Ramos (cell line): ENCODE measurements around the gene KCNC3.

ENCODE experiments used
- in situ Hi-C: fragments of 300-500 bp; cut with MboI; formaldehyde crosslinking; loops from one replicate; pipeline ENCODE4 v1.14.3; 2022; ENCODE audit warnings: low sequenced_read_pairs; ENCODE audit not compliant: unreplicated experiment

Gene KCNC3

DNA sequence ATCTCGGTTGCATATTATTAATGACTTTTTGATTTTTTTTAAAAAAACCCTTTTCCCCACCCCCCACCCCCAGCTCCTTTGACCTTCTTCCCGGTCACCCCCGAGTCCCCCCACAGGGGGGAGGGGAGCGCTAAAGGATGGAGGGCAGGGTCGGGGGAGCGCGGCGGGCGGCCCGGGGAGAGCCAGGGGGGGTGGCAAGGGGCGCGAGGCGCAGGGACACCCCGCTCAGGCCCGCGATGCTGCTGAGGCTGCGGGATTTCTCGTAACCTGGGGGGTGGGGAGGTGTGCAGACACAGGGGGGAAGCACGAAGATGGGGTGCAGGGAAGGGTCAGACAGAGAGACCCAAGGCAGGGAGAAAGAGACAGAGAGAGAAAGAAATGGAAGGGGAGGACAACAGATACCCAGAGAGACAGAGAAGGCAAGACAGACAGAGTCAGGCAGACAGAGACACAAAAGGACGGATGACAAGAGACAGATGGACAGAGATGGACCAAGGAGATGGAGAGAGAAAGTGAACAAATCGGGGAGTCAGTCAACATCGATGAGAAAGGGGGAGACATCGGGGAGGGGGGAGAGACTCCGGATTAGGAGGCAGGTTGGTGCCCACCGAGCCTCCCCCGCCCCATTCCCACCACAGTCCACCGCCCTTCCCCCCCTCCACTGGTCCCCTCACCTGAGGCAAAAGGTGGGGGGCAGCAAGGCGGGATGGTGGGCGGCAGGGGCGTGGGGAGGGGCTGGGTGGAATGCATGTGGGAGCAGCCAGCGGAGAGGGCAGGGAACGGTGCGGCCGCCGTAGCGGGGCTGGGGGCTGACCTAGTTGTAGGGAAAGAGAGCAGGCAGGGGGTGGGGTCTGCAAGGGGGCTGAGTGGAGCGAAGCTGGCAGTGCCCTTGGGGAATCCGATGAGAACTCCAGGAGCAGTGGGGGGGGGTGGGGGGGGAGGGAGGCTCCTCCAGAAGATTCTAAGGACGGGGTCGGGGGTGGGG, 14.2 kb downstream of the KCNC3 start:
- in situ Hi-C loops = no loop called here

DNA sequence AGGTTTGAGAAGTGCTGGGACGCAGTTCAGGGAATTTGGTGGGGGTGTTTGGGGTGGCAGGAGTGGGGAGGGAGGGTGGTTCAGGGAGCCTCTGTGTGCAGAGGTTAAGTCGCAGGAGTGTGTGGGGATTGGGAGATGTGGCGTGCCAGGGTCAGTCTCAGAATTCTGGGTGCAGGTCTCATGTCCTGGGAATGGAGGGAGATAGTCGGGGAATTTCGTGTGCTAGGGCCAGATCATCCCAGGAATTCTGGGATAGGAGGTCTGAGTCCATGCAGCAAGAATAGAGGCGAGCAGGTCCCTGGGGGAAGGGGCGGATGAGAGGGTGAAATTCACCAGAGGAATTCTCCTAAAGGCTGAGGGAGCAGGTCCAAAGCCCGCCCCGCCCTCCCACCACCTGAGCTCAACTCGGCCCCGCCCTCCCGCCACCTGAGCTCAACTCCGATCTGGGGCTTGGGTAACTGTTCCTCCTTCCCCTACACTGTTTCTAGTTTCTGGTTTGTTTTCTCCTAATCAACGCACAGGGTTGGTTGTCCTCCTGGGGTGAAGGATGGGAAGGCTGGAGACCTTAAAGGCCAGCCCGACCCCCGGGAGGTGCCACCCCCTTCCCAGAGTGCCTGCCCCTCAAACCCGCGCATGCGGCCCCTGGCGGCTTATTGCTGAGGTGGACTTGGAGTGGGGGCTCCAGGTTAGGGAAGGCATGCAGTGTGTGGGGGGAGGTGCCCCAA, 15.2 kb downstream of the KCNC3 start:
- in situ Hi-C loops = no loop called here

GRCh38 chr19:50312967-50313811, 16.0 kb downstream of the KCNC3 start:
- in situ Hi-C loops = no loop called here

DNA sequence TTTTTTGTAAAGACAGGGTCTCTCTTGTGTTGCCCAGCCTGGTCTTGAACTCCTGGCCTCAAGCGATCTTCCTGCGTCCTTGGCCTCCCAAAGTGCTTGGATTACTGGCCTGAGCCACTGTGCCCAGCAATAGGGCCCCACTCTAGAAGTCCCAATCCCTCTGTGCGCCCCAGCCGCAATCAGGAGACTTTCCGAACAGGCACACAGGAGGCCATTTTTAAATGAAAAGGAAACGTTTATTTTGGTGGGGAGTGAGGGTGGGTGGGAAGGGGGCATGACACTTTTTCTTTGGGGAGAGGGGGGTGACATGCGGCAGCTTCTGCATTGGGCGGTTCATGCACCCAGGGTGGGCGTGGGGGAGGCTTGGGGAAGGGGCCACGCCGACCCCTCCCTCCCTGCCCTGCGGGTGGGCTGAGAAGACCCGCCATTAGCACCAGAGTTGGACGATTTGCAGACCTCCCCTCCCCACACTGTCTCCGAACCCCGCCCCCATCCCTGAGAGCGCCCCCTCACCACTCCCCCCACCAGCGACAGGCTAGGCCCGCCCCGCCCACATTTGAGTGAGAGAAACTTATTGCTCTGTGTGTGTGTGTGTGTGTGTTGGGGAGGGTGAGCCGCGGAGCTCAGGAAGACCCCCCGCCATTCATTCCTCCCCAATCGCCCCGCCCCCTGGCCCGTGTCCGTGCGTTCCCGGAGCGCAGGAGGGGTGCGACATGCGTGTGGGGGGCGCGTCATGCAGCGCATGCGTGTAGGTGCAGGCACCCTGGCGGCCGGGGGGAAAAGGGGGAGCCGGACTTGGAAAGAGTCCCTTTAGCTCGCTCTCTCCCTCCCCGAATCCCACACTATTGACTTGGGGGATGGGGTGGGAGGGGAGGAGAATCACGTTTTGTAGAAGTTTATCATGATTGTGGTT, 17.2 kb downstream of the KCNC3 start:
- in situ Hi-C loops = no loop called here

DNA sequence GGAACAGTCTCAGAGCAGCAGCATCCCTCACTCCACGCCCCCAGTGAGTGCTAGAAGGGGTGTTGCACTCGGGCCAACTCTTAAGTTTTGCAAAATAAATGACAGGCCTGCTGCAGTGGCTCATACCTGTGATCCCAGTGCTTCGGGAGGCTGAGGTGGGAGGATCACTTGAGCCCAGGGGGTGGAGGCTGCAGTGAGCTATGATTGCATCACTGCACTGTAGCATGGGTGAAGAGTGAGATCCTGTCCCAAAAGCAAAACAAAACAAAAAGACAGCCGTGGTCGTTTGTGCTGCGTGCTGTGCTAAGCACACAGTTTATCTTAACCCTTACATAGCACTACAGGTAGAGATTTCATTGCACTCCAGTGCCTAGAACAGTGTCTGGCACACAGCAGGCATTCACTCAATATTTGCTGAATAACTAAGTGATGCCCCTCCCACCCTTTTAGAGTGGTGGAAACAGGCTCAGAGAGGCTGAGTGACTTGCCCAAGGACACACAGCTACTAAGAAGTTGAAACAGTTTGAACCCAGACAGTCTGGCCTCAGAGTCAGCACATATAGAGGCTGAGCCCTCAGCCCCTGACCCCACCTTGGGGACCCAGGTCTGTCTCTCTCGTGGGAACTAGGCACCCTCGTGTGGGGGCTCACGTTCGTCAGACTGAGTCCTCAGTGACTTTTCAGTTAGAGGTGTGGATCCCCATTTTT, 18.3 kb downstream of the KCNC3 start:
- in situ Hi-C loops = no loop called here

GRCh38 chr19:50309396-50310125, 19.6 kb downstream of the KCNC3 start:
- in situ Hi-C loops = no loop called here

GRCh38 chr19:50308991-50309390, 20.2 kb downstream of the KCNC3 start:
- in situ Hi-C loops = no loop called here

DNA sequence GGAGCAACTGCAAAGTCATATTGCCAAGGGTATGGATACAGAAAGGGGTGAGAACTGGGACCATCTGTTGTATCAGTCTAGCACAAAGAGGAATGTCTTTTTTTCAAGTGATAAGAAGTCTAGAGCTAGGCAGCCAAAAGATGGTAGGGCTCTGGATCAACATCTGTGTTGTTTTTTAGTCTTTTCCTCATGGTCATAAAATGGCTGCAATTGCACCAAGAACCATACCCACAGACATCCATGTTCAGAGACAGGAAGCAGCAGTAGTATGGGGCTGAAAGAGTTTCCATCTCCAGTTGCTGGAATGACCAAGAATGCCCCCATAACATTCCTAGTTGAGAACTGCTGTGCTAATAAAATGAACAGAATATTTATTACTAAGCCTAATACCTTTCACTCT, 25.6 kb downstream of the KCNC3 start:
- in situ Hi-C loops = no loop called here

DNA sequence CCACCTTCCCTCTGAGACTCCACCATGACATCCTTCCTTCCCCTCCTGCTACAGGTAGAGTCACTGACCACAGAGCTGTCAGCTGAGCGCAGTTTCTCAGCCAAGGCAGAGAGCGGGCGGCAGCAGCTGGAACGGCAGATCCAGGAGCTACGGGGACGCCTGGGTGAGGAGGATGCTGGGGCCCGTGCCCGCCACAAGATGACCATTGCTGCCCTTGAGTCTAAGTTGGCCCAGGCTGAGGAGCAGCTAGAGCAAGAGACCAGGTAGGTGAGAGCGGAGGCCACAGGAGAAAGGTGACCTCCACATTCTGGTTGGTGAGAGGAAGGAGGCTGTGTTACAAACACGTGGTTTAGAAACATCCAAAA, 27.6 kb downstream of the KCNC3 start:
- in situ Hi-C loops = no loop called here

GRCh38 chr19:50300814-50301606, 28.2 kb downstream of the KCNC3 start:
- in situ Hi-C loops = no loop called here

DNA sequence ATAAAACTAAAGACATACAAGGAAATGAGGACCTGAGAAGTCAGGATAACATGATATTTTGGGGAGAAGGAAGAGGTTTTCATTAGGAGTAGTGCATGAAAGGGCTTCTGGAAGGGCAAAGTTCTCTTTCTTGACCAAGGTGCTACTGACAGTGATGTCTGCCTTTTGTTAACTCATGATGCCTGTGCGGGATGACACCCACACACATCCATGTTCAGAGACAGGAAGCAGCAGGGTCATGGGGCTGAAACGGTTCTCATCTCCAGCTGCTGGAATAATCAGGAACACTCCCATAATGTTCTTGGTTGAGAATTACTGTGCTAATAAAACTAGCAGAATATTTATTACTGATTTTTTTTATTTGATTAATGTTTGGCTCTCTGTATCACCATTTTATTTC, 29.1 kb downstream of the KCNC3 start:
- in situ Hi-C loops = no loop called here

GRCh38 chr19:50293263-50294004, 35.7 kb downstream of the KCNC3 start:
- in situ Hi-C loops = no loop called here

GRCh38 chr19:50292216-50292827, 36.9 kb downstream of the KCNC3 start:
- in situ Hi-C loops = no loop called here

- in situ Hi-C loops = no loop called here
Observed at GRCh38 chr19:50290775-50291174, 38.4 kb downstream of the KCNC3 start.

DNA sequence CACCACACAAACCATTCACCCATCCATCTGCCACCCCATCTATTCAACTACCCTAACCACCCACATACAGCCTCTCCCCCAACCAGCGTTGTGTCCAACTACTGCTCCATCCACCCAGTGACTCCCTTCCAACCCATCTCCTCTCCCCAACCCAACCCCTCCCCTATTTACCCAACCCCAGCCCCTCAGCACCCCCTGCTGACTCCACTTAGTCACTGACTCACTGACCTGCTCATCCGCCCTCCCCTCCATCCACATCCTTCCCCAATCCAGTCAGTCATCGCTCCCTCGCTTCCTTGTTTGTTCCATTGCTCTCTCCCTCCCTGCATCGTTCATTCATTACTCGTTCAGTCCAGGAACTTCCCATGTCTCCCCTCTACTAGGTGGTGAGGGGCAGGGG, 39.2 kb downstream of the KCNC3 start:
- in situ Hi-C loops = no loop called here

- in situ Hi-C loops = no loop called here
Observed at GRCh38 chr19:50288954-50289353, 40.2 kb downstream of the KCNC3 start.
